ENCODE measurements around the gene HNRNPAB.
"Not testable (repeated sequence)": the region's sequence is repeated elsewhere in the genome, so short reads cannot be mapped to it uniquely, and the experiment has no call there.

Gene HNRNPAB

DNA sequence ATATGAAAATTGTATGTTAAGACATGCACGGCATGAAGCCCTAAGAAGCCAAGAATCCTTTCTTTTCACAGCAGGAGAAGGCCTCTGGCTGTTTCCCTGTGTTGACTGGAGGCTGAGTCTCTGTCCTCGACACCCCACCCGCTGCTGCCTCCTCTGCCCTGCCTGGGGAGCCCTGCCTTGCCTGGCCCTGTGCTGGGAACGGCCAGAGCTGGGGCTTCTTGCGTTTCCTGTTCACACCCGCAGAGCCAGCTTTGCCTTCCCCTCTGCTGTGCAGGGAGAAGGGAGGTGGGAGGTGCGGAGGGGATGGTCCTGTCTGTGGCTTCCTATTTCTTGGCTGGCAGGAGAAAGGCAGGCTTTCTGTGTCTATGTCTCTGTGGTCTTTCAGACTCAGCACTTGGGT lies 10.3 kb upstream of the HNRNPAB start:
- Histone ChIP-seq H3K27me3 (replicated peaks; ENCODE audit: insufficient read depth, low read length) (peaks cover 15% of the 10 kb centered on the region), H3K9me3 (replicated peaks; ENCODE audit: insufficient read depth, low read length) (no peaks in the 10 kb centered on the region), H3F3A (ENCODE audit: insufficient read depth, low read length) (no peaks in the 10 kb centered on the region), H3K9me2 (replicated peaks; ENCODE audit: insufficient read depth, low read length) (no peaks in the 10 kb centered on the region), H3K4me1 (ENCODE audit: low read length) (no peaks in the 10 kb centered on the region), H3K36me3 (replicated peaks; ENCODE audit: insufficient read depth, low read length) (no peaks in the 10 kb centered on the region), H3K27ac (ENCODE audit: low read length) (no peak overlapping the region), H3K79me2 (ENCODE audit: low read length) (no peaks in the 10 kb centered on the region), H3K4me3 (ENCODE audit: low read length) (no peak overlapping the region), H3K9ac (ENCODE audit: low read length) (no peak overlapping the region), H3K4me2 (ENCODE audit: low read depth, low read length) (no peak overlapping the region), H2AFZ (ENCODE audit: low read length) (no peak overlapping the region), H4K20me1 (ENCODE audit: insufficient read depth, low read length) (no peaks in the 10 kb centered on the region)
- no peak for DNase-seq
- TF ChIP-seq EZH2phosphoT487 (IDR thresholded peaks at IDR 0.05; ENCODE audit: low read length) (no peak), EZH2 (optimal IDR thresholded peaks at IDR 0.05; ENCODE audit: low read depth, low read length) (no peak)
- TF ChIP-seq, protein P1, sequence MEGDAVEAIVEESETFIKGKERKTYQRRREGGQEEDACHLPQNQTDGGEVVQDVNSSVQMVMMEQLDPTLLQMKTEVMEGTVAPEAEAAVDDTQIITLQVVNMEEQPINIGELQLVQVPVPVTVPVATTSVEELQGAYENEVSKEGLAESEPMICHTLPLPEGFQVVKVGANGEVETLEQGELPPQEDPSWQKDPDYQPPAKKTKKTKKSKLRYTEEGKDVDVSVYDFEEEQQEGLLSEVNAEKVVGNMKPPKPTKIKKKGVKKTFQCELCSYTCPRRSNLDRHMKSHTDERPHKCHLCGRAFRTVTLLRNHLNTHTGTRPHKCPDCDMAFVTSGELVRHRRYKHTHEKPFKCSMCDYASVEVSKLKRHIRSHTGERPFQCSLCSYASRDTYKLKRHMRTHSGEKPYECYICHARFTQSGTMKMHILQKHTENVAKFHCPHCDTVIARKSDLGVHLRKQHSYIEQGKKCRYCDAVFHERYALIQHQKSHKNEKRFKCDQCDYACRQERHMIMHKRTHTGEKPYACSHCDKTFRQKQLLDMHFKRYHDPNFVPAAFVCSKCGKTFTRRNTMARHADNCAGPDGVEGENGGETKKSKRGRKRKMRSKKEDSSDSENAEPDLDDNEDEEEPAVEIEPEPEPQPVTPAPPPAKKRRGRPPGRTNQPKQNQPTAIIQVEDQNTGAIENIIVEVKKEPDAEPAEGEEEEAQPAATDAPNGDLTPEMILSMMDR (IDR thresholded peaks at IDR 0.05; ENCODE audit: low read length), result no peak

DNA sequence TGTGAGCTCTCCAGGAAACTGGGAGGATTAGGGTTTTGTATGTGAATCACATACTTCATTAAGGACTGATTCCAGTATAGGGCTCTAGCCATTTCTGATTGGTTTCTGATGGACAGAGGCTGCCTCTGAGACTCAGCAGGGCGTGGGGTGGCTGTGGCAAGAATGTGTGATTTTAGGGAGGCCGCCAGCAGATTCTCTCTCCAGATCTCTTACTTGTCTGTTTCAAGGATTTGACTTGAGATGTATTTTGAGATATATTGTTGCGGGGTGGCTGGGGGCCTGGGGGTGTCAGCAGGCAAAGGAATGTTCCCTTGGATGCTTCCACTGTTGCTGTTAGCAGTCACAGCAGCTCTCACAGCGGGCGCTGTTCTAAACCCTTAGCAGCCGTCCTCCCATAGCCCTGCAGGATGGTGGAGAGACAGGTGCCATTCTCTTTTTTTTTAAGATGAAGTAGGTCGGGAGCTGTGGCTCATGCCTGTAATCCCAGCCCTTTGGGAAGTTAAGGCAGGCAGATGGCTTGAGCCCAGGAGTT lies 8.0 kb upstream of the HNRNPAB start:
- Histone ChIP-seq H3K4me1 (ENCODE audit: low read length) (no peaks in the 10 kb centered on the region), H3K4me3 (ENCODE audit: low read length) (no peak overlapping the region), H4K20me1 (ENCODE audit: insufficient read depth, low read length) (no peaks in the 10 kb centered on the region), H3K9ac (ENCODE audit: low read length) (no peak overlapping the region), H3K27ac (ENCODE audit: low read length) (no peak overlapping the region), H3K79me2 (ENCODE audit: low read length) (no peaks in the 10 kb centered on the region), H3K9me3 (replicated peaks; ENCODE audit: insufficient read depth, low read length) (no peaks in the 10 kb centered on the region), H3K27me3 (replicated peaks; ENCODE audit: insufficient read depth, low read length) (peaks cover 15% of the 10 kb centered on the region), H3F3A (ENCODE audit: insufficient read depth, low read length) (no peaks in the 10 kb centered on the region), H3K9me2 (replicated peaks; ENCODE audit: insufficient read depth, low read length) (no peaks in the 10 kb centered on the region), H3K4me2 (ENCODE audit: low read depth, low read length) (no peak overlapping the region), H2AFZ (ENCODE audit: low read length) (no peak overlapping the region), H3K36me3 (replicated peaks; ENCODE audit: insufficient read depth, low read length) (no peaks in the 10 kb centered on the region)
- TF ChIP-seq EZH2 (optimal IDR thresholded peaks at IDR 0.05; ENCODE audit: low read depth, low read length), result no peak
- DNase-seq, result no peak

DNA sequence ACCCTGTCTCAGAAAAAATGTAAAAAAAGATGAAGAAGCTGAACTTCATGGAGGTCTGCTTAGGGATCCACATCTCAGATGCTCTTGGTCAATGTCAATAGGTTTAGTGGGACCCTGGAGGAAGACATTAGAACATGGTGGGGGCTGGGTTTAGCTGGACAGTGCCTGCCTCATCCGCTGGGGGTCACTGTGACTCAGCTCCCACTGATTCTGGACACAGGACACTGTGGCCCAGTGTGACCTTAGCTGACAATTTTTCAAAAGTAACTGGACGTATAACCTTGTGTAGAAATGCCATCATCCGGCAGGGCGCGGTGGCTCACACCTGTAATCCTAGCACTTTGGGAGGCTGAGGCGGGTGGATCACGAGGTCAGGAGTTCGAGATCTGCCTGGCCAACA lies 7.3 kb upstream of the HNRNPAB start:
- no peak for DNase-seq
- TF ChIP-seq EZH2 (optimal IDR thresholded peaks at IDR 0.05; ENCODE audit: low read depth, low read length) (no peak), EZH2phosphoT487 (IDR thresholded peaks at IDR 0.05; ENCODE audit: low read length) (no peak)
- TF ChIP-seq, protein P1 (IDR thresholded peaks at IDR 0.05; ENCODE audit: low read length), result peak; percentile 44
- no peak overlapping the region for H3K9ac ChIP-seq (ENCODE audit: low read length)
- no peaks in the 10 kb centered on the region for H4K20me1 ChIP-seq (ENCODE audit: insufficient read depth, low read length)
- no peak overlapping the region for H2AFZ ChIP-seq (ENCODE audit: low read length)
- H3K9me3 ChIP-seq (replicated peaks; ENCODE audit: insufficient read depth, low read length), result no peaks in the 10 kb centered on the region
- H3K27me3 ChIP-seq (replicated peaks; ENCODE audit: insufficient read depth, low read length), result peaks cover 15% of the 10 kb centered on the region
- H3F3A ChIP-seq (ENCODE audit: insufficient read depth, low read length), result no peaks in the 10 kb centered on the region
- no peak overlapping the region for H3K4me2 ChIP-seq (ENCODE audit: low read depth, low read length)
- H3K4me1 ChIP-seq (ENCODE audit: low read length), result no peaks in the 10 kb centered on the region
- no peak overlapping the region for H3K27ac ChIP-seq (ENCODE audit: low read length)
- no peaks in the 10 kb centered on the region for H3K79me2 ChIP-seq (ENCODE audit: low read length)
- no peaks in the 10 kb centered on the region for H3K36me3 ChIP-seq (replicated peaks; ENCODE audit: insufficient read depth, low read length)
- no peaks in the 10 kb centered on the region for H3K9me2 ChIP-seq (replicated peaks; ENCODE audit: insufficient read depth, low read length)
- H3K4me3 ChIP-seq (ENCODE audit: low read length), result no peak overlapping the region

DNA sequence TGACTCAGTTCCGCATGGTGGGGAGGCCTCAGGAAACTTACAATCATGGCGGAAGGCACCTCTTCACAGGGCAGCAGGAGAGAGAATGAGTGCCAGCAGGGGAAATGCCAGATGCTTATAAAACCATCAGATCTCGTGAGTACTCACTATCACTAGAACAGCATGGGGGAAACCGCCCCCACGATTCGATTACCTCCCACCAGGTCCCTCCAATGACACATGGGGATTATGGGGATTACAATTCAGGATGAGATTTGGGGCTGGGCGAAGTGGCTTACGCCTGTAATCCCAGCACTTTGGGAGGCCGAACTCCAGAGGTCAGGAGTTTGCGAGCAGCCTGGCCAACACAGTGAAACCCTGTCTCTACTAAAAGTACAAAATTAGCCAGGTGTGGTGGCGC lies 6.2 kb upstream of the HNRNPAB start:
- H3K36me3 ChIP-seq (replicated peaks; ENCODE audit: insufficient read depth, low read length); H3K9me3 ChIP-seq (replicated peaks; ENCODE audit: insufficient read depth, low read length); H3F3A ChIP-seq (ENCODE audit: insufficient read depth, low read length): not testable (repeated sequence)

More for the DNA sequence above, 6.2 kb upstream of the HNRNPAB start:
- not testable (repeated sequence) for H2AFZ ChIP-seq (ENCODE audit: low read length); DNase-seq; H3K27ac ChIP-seq (ENCODE audit: low read length); H3K9me2 ChIP-seq (replicated peaks; ENCODE audit: insufficient read depth, low read length); H3K4me1 ChIP-seq (ENCODE audit: low read length); H3K9ac ChIP-seq (ENCODE audit: low read length); H3K4me2 ChIP-seq (ENCODE audit: low read depth, low read length); H3K79me2 ChIP-seq (ENCODE audit: low read length); H4K20me1 ChIP-seq (ENCODE audit: insufficient read depth, low read length); H3K4me3 ChIP-seq (ENCODE audit: low read length)
- peaks cover 15% of the 10 kb centered on the region for H3K27me3 ChIP-seq (replicated peaks; ENCODE audit: insufficient read depth, low read length)
